Pancreas (tissue), 10 donors: ENCODE results near the gene PIP4P1. TPM values are rescaled to one million over a fixed set of nuclear protein-coding genes. Genes with fewer than 3 reads are reported as not detected.
"Not testable (repeated sequence)": the region's sequence is repeated elsewhere in the genome, so short reads cannot be mapped to it uniquely, and the experiment has no call there.

Experiments
- ATAC-seq, 4 donors: fragments of 200-7000 bp; cut with Tn5 transposase; one replicate each; pipeline versions ENCODE4 v1.8.0 to v1.9.1; 2020; ENCODE audit warnings: mild to moderate bottlenecking in 4 of 4, moderate library complexity in 4 of 4
- DNase-seq, 6 donors: peaks; one replicate each; pipeline ENCODE4 v3.0.0-alpha.2; 2020
- FAIRE-seq: peaks from 2 replicates; lab custom pipeline; 2012; peaks lifted over from hg19 to GRCh38; lab: Jason Lieb, UNC
- H3K27ac ChIP-seq, 4 donors: fragments of 200-600 bp; sonication (generic); 1 replicate in 3 of 4; 2 replicates in 1 of 4; pipeline versions ENCODE4 v1.5.0 to v1.8.0; 2020
- H3K27me3 ChIP-seq, 4 donors: fragments of 200-600 bp; one replicate each; pipeline ENCODE4 v1.8.0; 2021
- H3K36me3 ChIP-seq, 3 donors: fragments of 200-600 bp; sonication (generic) in 1 of 3; one replicate each; pipeline versions ENCODE4 v1.5.0 to v1.8.0; 2020 to 2021
- H3K4me1 ChIP-seq, 3 donors: fragments of 200-600 bp; one replicate each; pipeline ENCODE4 v1.8.0; 2021
- H3K4me3 ChIP-seq, 4 donors: fragments of 200-600 bp; sonication (generic) in 2 of 4; one replicate each; pipeline versions ENCODE4 v1.5.0 to v1.8.0; 2020 to 2021
- H3K9me3 ChIP-seq, 4 donors: fragments of 200-600 bp; one replicate each; pipeline ENCODE4 v1.8.0; 2021
- WGBS, 2 donors: extraction: QIAGEN DNeasy Blood & Tissue Kit; methylation state at CpG; one replicate each; pipeline ENCODE4 v1.1.7; 2013; 5-methylcytosine and 5-hydroxymethylcytosine counted together
- intact Hi-C, 3 donors: fragments of 100-400 bp; cut with DNase I; formaldehyde crosslinking; loops; one replicate each; pipeline versions ENCODE4 v1.11.1 to v1.14.2; 2022
- polyA plus RNA-seq, 2 donors: library from polyadenylated mRNA; stranded (reverse); fragments of 200-250 nt; gene quantifications; one replicate each; pipeline ENCODE4 v1.2.3, GENCODE V29; 2013
- total RNA-seq, 6 donors: library from RNA; stranded (reverse); fragmentation: NEBNext Ultra II Directional in 4 of 6; extraction: Animal tissue kit (Norgen Biotek cat#: 25700) in 4 of 6; gene quantifications; one replicate each; pipeline versions ENCODE4 v1.2.1 to v1.2.4, GENCODE V29; 2021 to 2023
- TF ChIP-seq, protein P1 (sequence below), 4 donors: fragments of 200-600 bp; sonication (generic) in 3 of 4; IDR thresholded peaks; one replicate each; pipeline versions ENCODE4 v1.5.0 to v1.8.0; 2021; ENCODE audit warnings: antibody characterized with exemption in 4 of 4
- donor health status: healthy with polysubstance abuse.
- donor health status: DM: no; HTN: no; CAD: no; lungs with moderate emphysema.
- donor health status: DM: no; HTN: no; CAD: no.
- donor health status: control.
- donor health status: control.
- donor health status: Bipolar disorder and iron deficiency.
- donor health status: DM: yes; HTN: yes; CAD: no.
- donor health status: DM: no; HTN: no; CAD: no.
- donor health status: DM: no; HTN: no; CAD: no.
- donor health status: DM: yes; HTN: yes; CAD: no.

Gene PIP4P1
- total and polyA plus RNA-seq, 8 donors: 8.9 to 38.2 (median 15.7) TPM

DNA sequence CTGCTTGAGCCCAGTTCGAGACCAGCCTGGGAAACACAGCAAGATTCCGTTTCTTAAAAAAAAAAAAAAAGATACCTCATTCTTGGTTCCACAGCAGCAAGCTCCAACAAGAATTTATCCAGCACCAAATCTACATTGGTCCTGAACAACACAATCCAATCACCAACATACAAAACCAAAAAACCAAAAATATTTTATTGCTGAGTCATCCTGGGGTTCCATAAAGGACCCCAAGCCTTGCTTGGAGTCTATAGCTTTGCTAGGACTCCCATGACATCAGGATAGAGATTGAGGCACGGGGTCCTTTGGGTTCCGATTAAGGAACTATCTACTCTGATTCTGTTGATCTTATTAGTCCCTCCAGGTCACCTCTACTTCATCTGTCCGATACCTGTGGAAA lies 14.3 kb downstream of the PIP4P1 start:
- WGBS, 2 donors: 96 to 97% methylated on average over 5 of the region's 5 CpGs
- DNase-seq (no peak), FAIRE-seq (no peak), ATAC-seq (no peak)
- Histone ChIP-seq H3K4me1 (no peaks in the 10 kb centered on the region), H3K36me3 (peaks cover 9 to 59% (median 32%) of the 10 kb centered on the region in 3 donors), H3K27ac (no peak overlapping the region), H3K4me3 (no peak overlapping the region), H3K9me3 (no peaks in the 10 kb centered on the region), H3K27me3 (no peaks in the 10 kb centered on the region)
- intact Hi-C loops: no loop called here
- TF ChIP-seq, protein P1, sequence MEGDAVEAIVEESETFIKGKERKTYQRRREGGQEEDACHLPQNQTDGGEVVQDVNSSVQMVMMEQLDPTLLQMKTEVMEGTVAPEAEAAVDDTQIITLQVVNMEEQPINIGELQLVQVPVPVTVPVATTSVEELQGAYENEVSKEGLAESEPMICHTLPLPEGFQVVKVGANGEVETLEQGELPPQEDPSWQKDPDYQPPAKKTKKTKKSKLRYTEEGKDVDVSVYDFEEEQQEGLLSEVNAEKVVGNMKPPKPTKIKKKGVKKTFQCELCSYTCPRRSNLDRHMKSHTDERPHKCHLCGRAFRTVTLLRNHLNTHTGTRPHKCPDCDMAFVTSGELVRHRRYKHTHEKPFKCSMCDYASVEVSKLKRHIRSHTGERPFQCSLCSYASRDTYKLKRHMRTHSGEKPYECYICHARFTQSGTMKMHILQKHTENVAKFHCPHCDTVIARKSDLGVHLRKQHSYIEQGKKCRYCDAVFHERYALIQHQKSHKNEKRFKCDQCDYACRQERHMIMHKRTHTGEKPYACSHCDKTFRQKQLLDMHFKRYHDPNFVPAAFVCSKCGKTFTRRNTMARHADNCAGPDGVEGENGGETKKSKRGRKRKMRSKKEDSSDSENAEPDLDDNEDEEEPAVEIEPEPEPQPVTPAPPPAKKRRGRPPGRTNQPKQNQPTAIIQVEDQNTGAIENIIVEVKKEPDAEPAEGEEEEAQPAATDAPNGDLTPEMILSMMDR (IDR thresholded peaks at IDR 0.05): no peak

DNA sequence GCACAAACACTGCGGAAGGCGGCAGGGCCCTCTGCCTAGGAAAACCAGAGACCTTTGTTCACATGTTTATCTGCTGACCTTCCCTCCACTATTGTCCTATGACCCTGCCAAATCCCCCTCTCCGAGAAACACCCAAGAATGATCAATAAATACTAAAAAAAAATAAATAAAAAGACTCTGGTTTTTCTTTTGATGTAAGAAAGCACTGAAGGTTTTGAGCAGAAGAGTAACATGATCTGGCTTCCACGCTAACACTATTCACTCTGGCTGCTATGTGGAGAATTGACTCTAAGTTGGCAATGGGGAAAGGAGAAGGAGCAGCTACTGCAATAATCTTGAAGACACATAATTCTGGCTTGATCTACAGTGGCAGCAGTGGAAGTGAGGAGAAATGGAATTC lies 17.6 kb downstream of the PIP4P1 start:
- H3K4me1 ChIP-seq, H3K9me3 ChIP-seq, H3K27me3 ChIP-seq, FAIRE-seq, H3K4me3 ChIP-seq, H3K27ac ChIP-seq, ATAC-seq, DNase-seq, intact Hi-C loops: not testable (repeated sequence)
- peaks cover 6 to 29% (median 17%) of the 10 kb centered on the region in 3 donors for H3K36me3 ChIP-seq
- 68 to 69% methylated on average over 2 of the region's 4 CpGs for WGBS, 2 donors

DNA sequence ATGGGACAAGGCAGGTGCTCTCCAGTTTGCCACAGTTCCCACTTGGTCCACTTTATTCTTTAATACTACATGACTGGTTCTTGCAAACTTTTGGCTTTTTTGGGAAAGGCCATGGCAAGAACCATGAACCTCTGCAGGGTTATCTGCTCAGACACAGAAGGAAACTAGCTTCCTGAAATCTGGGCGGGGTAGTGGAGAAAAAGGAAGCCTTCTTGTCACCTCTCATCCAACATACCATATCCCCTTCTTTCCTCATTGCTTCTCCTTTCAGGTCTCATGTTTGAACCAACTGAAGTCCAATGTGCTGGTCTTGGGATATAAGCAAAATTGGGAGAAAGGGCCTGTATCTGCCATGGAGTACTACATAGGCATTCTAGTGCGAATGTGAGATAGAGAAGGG lies 19.8 kb downstream of the PIP4P1 start:
- DNase-seq: no peak
- TF ChIP-seq, protein P1 (IDR thresholded peaks at IDR 0.05): no peak
- no peak for ATAC-seq
- intact Hi-C loops: no loop called here
- Histone ChIP-seq H3K27ac (no peak overlapping the region), H3K27me3 (no peaks in the 10 kb centered on the region), H3K4me3 (no peak overlapping the region), H3K36me3 (peaks cover 0 to 7% (median 0%) of the 10 kb centered on the region in 3 donors), H3K9me3 (no peaks in the 10 kb centered on the region), H3K4me1 (no peaks in the 10 kb centered on the region)
- WGBS, 2 donors: 91 to 92% methylated on average over 2 of the region's 2 CpGs
- no peak for FAIRE-seq

DNA sequence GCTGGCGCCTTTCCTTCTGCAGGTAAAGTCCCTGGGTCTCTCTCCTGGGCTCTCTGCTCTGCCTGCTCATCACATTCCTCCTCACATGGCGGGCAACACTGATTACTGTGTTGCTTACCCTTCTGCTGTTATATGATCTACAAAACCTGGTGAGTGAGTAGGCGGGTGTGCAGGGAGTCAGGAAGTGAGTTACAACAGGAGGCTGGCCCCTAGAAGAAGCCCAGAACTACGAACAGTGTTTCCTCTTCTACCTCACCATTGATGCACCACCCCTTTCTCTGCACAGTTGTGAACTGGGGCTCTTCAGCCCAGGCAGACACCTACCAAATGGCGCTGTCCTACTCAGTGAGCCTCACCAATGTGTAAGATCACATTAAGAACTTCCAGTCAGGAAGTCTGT lies 20.4 kb downstream of the PIP4P1 start:
- peaks cover 0 to 2% (median 0%) of the 10 kb centered on the region in 3 donors for H3K36me3 ChIP-seq
- H3K9me3 ChIP-seq: no peaks in the 10 kb centered on the region
- ATAC-seq (no peak), FAIRE-seq (no peak), DNase-seq (no peak)
- TF ChIP-seq, protein P1 (IDR thresholded peaks at IDR 0.05): no peak
- no peak overlapping the region for H3K4me3 ChIP-seq
- WGBS, 2 donors: 69 to 74% methylated on average over 5 of the region's 5 CpGs
- intact Hi-C loops: no loop called here
- no peak overlapping the region for H3K27ac ChIP-seq
- no peaks in the 10 kb centered on the region for H3K27me3 ChIP-seq
- H3K4me1 ChIP-seq: no peaks in the 10 kb centered on the region

DNA sequence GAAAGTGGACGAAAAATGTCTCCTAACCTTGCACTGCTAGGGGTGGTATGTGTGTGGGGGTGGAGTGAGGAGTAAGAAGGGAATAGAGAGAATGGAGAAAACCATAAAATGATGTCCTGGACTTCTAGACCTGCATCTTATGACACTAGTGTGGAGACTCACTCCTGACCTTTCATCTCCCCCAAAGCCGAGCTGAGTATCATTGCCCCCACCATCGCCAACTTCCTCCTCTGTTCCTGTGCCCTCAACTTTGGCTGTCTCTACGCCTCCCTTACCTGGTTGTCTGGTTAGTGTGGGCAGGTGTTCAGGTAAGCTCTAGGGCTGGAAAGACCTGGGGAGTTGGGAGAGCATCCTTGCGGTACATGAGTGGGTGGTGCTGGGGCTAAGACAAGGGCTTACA lies 20.8 kb downstream of the PIP4P1 start:
- Histone ChIP-seq H3K27me3 (no peaks in the 10 kb centered on the region), H3K4me1 (no peaks in the 10 kb centered on the region), H3K9me3 (no peaks in the 10 kb centered on the region), H3K4me3 (no peak overlapping the region), H3K36me3 (no peaks in the 10 kb centered on the region), H3K27ac (no peak overlapping the region)
- no peak for DNase-seq
- TF ChIP-seq, protein P1 (IDR thresholded peaks at IDR 0.05): no peak
- FAIRE-seq: no peak
- ATAC-seq: no peak
- intact Hi-C loops: no loop called here
- 70 to 75% methylated on average over 5 of the region's 5 CpGs for WGBS, 2 donors
